Measurements from ENCODE around the gene SMAD3.

The SMAD3 gene

DNA sequence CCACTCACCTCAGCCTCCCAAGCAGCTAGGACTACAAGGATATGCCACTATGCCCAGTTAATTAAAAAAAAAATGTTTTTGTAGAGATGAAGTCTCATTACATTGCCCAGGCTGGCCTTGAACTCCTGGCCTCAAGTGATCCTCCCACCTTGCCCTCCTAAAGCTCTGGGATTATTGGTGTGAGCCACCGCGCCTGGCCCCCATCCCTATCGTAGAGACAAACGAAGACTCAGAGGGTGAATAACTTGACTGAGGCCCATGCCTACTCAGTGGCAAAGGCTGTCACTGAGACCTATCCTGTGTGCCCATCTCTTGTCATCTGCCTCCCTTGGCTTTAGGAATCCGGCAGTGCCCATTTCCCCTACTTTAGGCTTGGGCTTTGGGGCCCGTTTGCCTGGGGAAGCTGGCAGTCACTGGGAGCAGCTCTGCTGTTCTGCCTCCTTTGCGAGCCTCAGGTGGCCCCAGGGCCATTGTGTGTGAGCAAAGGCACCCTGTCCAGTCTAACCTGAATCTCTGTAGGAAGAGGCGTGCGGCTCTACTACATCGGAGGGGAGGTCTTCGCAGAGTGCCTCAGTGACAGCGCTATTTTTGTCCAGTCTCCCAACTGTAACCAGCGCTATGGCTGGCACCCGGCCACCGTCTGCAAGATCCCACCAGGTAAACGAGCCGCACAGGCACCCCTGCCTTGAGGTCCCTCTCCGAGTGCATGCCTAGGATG is 119.0 kb downstream of the SMAD3 start:
- no peak for DNase-seq (ENCODE audit: low spot score)
- TF ChIP-seq, protein P1, sequence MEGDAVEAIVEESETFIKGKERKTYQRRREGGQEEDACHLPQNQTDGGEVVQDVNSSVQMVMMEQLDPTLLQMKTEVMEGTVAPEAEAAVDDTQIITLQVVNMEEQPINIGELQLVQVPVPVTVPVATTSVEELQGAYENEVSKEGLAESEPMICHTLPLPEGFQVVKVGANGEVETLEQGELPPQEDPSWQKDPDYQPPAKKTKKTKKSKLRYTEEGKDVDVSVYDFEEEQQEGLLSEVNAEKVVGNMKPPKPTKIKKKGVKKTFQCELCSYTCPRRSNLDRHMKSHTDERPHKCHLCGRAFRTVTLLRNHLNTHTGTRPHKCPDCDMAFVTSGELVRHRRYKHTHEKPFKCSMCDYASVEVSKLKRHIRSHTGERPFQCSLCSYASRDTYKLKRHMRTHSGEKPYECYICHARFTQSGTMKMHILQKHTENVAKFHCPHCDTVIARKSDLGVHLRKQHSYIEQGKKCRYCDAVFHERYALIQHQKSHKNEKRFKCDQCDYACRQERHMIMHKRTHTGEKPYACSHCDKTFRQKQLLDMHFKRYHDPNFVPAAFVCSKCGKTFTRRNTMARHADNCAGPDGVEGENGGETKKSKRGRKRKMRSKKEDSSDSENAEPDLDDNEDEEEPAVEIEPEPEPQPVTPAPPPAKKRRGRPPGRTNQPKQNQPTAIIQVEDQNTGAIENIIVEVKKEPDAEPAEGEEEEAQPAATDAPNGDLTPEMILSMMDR (IDR thresholded peaks at IDR 0.05; ENCODE audit: extremely low read depth, missing control alignments), result no peak

GRCh38 chr15:67185051-67185450 is 119.6 kb downstream of the SMAD3 start:
- TF ChIP-seq, protein P1 (IDR thresholded peaks at IDR 0.05; ENCODE audit: extremely low read depth, missing control alignments), result no peak
- no peak for DNase-seq (ENCODE audit: low spot score)

GRCh38 chr15:67185621-67186225 is 120.3 kb downstream of the SMAD3 start:
- TF ChIP-seq, protein P1 (IDR thresholded peaks at IDR 0.05; ENCODE audit: extremely low read depth, missing control alignments), result no peak
- no peak for DNase-seq (ENCODE audit: low spot score)

DNA sequence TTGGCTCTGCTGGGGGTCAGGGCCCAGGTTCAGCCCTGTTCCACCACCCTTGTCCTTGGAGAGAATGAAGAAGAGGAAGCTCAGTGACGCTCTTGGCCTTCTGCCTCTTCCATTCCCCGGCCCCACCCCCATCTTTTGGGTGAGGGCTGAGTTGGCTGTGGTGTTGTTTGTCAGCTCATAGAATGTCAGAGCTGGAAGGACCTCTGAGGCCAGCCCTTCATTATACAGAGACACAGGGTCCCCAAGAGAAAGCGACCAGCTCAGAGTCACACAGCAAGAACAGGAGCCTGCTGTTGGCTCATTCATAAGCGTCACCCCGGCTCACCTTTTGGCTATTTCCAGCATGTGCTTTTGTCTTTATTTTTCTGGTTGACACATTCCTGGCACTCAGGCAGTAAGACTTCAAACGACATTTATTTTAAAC is 120.8 kb downstream of the SMAD3 start:
- no peak for DNase-seq (ENCODE audit: low spot score)
- TF ChIP-seq, protein P1 (IDR thresholded peaks at IDR 0.05; ENCODE audit: extremely low read depth, missing control alignments), result no peak

- TF ChIP-seq, protein P1 (IDR thresholded peaks at IDR 0.05; ENCODE audit: extremely low read depth, missing control alignments), result no peak
- DNase-seq (ENCODE audit: low spot score), result no peak
Observed at GRCh38 chr15:67186688-67187087, 121.3 kb downstream of the SMAD3 start.

GRCh38 chr15:67187351-67187854 is 122.0 kb downstream of the SMAD3 start:
- TF ChIP-seq, protein P1 (IDR thresholded peaks at IDR 0.05; ENCODE audit: extremely low read depth, missing control alignments), result no peak

GRCh38 chr15:67188551-67189218 is 123.3 kb downstream of the SMAD3 start:
- TF ChIP-seq, protein P1 (IDR thresholded peaks at IDR 0.05; ENCODE audit: extremely low read depth, missing control alignments), result no peak
- DNase-seq (ENCODE audit: low spot score), result no peak

More at GRCh38 chr15:67187351-67187854, 122.0 kb downstream of the SMAD3 start:
- no peak for DNase-seq (ENCODE audit: low spot score)
